ENCODE results near the gene NPHP4. TPM values are rescaled to one million over a fixed set of nuclear protein-coding genes. Genes with fewer than 3 reads are reported as not detected.

Gene NPHP4
- total RNA-seq, 1 experiment from 2014 or later = 3.4 TPM

DNA sequence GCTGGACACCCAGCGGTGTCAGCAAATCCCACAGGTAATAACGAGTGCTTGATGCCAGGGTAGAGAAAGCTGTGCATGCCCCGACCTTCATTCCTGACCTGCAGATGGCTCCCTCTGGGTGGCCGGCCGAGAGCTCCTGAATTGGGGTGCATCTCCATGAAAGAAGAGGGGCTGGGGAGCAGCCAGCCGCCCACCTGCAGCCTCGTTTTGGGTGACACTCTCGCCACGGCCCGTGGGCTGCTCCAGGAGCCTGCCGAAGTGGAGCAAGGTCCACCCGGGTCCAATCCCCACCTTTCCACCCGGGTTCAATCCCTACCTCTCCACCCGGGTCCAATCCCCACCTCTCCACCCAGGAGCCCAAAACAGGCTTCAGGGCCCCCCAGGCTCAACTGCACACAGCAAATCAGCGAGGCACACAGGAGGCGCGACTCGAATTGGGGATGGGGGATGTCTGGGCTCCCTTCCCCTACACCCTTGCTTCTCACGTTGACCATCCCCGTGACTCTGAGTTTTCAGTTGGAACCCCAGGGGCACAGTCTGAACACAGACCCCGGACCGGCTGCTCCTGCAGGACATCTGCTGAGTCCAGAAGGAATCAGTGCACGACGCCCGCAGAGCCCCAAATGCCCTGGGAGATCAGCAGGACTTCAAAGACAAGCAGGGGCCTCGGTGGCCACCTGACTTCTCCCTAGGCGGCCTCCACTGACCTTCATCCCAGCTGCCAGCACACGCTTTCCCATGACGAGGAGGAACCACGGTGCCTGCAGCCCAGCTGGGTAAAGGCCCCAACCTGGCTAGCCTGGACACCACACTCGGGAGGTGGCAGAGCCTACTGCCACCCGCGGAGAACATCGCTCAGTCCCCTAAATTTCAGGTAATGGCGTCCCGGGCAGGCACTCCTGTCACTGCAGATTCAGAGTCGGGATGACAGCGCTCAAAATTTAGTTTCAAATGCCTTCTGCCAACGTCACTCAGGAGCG, 159.0 kb downstream of the NPHP4 start:
- in situ Hi-C loops (cut with HindIII; ENCODE audit: low pct_unique_long_range_greater_than_20kb, low sequenced_read_pairs) = no loop called here
- no peak for DNase-seq (ENCODE audit: low read depth, low spot score)

DNA sequence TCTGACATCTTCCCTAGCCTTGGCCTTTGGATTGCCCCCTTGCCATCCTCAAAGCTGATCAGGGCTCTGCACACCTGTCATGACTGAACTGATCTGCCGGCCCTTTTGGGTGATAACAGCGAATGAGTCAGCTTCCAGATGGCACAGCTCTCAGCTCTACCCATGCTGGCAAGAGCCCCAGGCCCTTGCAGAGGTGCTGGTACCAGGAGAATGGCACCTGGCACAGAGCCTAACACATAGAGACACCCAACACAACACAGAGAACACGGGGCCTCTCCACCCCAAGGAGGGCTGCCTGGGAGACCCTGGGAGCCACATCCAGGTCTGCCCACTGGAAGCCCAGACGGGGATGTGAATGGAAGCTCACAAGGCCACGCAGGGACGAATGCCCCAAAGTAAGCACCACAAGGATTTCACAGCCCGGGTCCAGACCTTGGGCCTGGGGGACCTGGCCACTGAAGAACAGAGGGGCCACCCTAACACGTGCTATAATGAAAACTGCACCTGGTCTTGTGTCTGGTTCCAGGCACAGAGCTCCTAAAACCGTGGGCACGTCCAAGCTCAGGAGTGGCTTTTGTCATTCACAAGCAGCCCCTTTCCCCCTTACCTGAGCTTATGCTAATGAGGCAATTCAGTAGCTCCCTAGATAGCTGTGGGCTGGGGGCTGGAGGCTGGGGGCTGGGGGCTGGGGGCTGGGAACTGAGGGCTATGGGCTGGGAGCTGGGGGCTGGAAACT, 160.5 kb downstream of the NPHP4 start:
- in situ Hi-C loops (cut with HindIII; ENCODE audit: low pct_unique_long_range_greater_than_20kb, low sequenced_read_pairs) = no loop called here
- DNase-seq (ENCODE audit: low read depth, low spot score) = no peak

DNA sequence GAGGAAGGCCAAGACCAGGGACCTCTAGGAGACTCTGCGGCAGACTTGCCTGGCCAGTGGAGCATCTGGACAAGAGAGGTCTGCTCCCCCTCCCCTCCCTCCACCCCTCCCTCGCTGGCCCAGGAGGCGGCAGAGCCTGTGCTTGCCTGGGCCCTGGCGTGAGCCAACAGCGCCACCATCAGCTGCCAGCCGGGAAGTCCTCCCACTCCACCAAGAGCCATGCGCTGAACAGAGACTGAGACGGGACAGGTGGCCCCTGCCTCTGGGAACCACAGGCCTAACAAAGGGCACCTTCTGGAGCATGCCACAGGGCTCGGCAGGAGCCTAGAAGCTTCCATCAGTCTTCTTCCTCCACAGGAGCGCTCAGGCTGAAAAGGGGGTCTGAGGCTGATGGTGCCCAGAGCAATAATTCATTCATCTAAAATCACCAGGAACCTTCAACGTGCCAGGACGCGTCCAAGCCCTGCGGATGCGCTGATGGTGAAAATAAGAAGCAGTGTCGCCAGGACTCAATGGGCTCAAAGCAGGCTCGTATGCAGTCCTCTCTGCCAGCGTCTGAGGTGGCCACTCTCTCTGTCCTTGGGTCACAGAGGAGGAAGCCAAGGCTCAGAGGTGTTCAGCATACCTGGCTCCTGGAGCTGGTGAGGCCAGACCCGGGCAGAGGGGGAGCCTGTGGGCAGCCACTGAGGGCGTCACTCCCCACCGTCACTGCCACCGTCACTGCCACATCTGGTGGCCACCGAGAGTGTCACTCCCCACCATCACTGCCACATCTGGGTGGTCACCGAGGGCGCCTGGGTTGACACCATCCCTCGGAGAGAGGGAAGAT, 161.2 kb downstream of the NPHP4 start:
- DNase-seq (ENCODE audit: low read depth, low spot score) = peak; percentile 39
- in situ Hi-C loops (cut with HindIII; ENCODE audit: low pct_unique_long_range_greater_than_20kb, low sequenced_read_pairs) = no loop called here

GRCh38 chr1:5829414-5829813, 162.8 kb downstream of the NPHP4 start:
- DNase-seq (ENCODE audit: low read depth, low spot score) = no peak
- in situ Hi-C loops (cut with HindIII; ENCODE audit: low pct_unique_long_range_greater_than_20kb, low sequenced_read_pairs) = no loop called here

- DNase-seq (ENCODE audit: low read depth, low spot score) = no peak
Observed at GRCh38 chr1:5828308-5828935, 163.8 kb downstream of the NPHP4 start.

GRCh38 chr1:5827516-5827915, 164.7 kb downstream of the NPHP4 start:
- in situ Hi-C loops (cut with HindIII; ENCODE audit: low pct_unique_long_range_greater_than_20kb, low sequenced_read_pairs) = no loop called here
- DNase-seq (ENCODE audit: low read depth, low spot score) = no peak

More at GRCh38 chr1:5828308-5828935, 163.8 kb downstream of the NPHP4 start:
- in situ Hi-C loops (cut with HindIII; ENCODE audit: low pct_unique_long_range_greater_than_20kb, low sequenced_read_pairs) = no loop called here

DNA sequence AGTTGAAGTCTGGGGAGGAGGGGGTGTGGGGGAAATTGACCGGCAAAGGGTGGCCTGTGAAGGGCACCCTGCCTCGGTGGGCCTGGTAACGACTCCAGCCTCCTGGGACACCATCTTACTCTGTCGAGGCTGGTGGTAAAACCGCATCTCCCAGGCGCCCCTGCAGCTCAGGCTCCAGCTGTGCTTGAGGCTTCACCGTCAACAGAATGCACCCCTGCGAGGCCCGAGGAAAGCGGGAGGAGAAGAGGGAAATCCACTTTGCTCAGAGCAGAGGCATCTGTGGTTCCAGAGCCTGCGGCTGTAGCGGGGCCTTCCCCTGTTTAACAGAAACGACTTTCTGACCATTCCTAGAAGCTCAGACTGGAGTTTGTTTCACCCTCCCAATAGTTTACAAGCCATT, 165.6 kb downstream of the NPHP4 start:
- DNase-seq (ENCODE audit: low read depth, low spot score) = no peak
- in situ Hi-C loops (cut with HindIII; ENCODE audit: low pct_unique_long_range_greater_than_20kb, low sequenced_read_pairs) = no loop called here

DNA sequence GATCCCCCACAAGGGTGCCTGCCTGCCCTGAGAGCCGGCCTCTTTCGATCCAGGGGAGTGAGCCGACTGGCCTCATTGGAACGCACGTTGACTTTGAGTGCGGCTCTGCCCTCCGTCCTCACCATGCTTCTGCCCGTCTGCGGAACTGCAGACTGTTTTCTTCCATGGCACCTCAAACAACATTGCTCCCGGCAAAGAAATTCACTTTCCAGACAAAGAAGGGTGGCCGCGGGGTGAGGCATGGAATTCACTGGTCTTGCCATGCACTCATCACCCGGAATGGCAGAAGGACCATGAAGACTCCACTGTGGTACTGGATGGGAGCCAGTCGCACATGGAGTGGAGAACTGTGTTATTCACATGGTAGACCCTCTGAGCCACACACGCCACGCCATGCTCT, 169.5 kb downstream of the NPHP4 start:
- DNase-seq (ENCODE audit: low read depth, low spot score) = no peak
- in situ Hi-C loops (cut with HindIII; ENCODE audit: low pct_unique_long_range_greater_than_20kb, low sequenced_read_pairs) = no loop called here

DNA sequence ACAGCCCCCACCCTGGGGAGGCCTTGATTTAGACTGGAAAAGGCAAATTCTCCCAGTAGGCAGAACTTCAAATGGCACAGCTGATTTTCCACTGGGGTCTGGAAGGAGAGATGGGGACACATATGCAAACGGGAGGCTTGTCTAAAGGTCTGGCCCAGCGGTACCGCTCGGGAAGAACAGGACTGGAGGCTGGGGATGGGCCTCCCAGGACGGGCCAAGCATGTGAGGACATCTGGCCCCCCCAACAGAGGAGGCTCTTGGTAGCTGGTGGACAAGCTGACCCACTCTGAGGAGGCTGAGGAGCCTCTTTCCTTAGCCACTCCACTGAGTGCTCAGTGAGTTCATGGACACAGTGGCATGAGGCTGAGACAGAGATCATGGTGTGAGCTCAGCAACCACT, 170.0 kb downstream of the NPHP4 start:
- DNase-seq (ENCODE audit: low read depth, low spot score) = no peak
- in situ Hi-C loops (cut with HindIII; ENCODE audit: low pct_unique_long_range_greater_than_20kb, low sequenced_read_pairs) = no loop called here

- in situ Hi-C loops (cut with HindIII; ENCODE audit: low pct_unique_long_range_greater_than_20kb, low sequenced_read_pairs) = no loop called here
- no peak for DNase-seq (ENCODE audit: low read depth, low spot score)
Observed at GRCh38 chr1:5821540-5822176, 170.6 kb downstream of the NPHP4 start.

- in situ Hi-C loops (cut with HindIII; ENCODE audit: low pct_unique_long_range_greater_than_20kb, low sequenced_read_pairs) = no loop called here
- DNase-seq (ENCODE audit: low read depth, low spot score) = no peak
Observed at GRCh38 chr1:5820026-5820421, 172.2 kb downstream of the NPHP4 start.

DNA sequence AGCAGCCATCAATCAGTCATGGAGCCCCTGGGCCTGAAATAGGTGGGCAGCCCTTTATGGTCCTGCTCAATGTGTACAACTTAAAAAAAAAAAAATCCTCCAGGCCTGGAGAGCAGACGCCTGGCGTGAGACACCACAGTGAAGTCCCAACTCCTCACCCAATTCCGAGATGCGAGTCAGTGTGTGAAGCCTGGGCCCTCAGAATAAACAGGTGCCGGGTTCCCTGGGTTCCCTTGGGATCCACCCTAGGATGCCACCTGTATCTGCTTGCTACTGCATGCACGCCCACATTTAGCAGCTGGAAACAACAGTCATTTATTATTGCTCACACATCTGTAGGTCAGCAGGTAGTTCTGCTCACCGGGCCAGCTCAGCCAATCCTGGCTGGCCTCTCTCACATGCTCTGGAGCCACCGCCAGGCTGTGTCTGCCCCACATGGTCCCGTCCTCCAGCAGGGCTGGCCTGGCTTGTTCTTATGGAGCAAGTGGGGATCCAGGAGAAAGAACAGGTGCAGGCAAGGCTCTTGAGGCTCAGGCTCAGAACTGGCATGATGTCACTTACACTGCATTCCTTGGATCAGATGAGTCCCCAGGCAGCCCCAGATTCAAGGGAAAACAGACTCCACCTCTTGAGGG, 172.7 kb downstream of the NPHP4 start:
- in situ Hi-C loops (cut with HindIII; ENCODE audit: low pct_unique_long_range_greater_than_20kb, low sequenced_read_pairs) = no loop called here
- no peak for DNase-seq (ENCODE audit: low read depth, low spot score)

GRCh38 chr1:5818755-5819154, 173.5 kb downstream of the NPHP4 start:
- in situ Hi-C loops (cut with HindIII; ENCODE audit: low pct_unique_long_range_greater_than_20kb, low sequenced_read_pairs) = no loop called here

DNA sequence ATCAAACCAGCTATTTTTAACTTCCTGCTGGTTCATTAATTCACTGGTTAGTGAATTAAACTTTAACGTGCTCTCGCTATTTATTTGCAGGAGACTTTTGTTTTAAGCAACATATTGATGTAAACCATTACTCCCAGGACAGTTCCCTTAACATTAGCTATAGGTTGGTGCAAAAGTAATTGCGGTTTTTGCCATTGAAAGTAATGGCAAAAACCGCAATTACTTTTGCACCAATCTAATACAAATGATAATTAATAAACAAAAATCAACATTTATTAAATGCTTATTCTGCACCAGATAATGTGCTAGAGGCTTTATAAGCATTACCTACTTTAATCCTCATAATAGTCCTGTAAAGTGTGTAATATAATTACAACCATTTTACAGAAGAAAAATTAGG, 176.5 kb downstream of the NPHP4 start:
- DNase-seq (ENCODE audit: low read depth, low spot score) = no peak
- in situ Hi-C loops (cut with HindIII; ENCODE audit: low pct_unique_long_range_greater_than_20kb, low sequenced_read_pairs) = no loop called here

More at GRCh38 chr1:5818755-5819154, 173.5 kb downstream of the NPHP4 start:
- no peak for DNase-seq (ENCODE audit: low read depth, low spot score)

DNA sequence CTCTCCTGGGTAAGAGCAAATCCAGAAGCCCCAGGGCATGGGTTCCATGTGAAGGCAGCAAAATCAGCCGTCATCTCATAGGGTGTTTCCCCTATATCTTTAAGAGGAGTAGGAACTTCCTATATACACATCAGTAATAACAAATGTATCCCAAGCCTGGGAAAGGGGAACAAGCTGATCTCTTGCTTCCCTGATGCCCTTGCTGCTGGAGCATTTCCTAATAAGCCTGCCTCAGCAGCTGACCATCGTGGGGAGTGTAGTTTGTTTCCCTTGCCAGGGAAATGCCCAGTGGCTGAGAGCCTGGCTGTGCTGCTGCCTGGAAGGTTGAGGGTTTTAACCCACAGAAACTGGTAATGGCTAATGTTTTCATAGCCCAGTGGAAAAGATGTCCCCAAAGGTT, 177.0 kb downstream of the NPHP4 start:
- DNase-seq (ENCODE audit: low read depth, low spot score) = no peak
- in situ Hi-C loops (cut with HindIII; ENCODE audit: low pct_unique_long_range_greater_than_20kb, low sequenced_read_pairs) = no loop called here

DNA sequence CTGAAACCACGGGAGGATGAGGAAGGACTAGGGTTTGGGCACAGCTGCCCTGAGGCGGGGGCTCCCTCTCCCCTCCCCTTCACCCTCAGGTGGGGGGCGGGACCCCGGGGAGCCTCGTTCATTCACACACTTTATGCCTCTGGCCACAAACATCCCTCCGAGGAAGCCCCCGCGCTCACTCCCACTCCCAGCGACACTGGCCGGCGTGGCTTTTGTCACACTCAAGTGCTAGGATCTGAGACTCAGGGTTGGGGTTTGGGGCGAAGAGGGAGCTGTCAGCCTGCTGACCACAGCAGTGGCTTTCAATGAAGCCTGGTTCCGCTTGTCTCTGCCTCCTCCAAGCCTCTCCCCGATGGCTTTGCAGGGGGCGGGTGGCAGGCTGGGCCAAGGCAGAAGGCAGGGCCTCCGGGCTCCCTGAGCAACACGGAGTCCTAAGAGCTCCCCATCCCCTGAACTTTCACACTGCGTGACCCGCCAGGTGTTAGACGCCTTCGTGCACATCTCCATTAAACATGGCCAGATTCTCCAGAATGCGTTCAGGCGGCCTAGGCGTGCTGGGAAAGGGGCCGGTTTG, 178.1 kb downstream of the NPHP4 start:
- no peak for DNase-seq (ENCODE audit: low read depth, low spot score)
- in situ Hi-C loops (cut with HindIII; ENCODE audit: low pct_unique_long_range_greater_than_20kb, low sequenced_read_pairs) = no loop called here
